ENCODE measurements around the gene ANXA4.
"Not testable (repeated sequence)": the region's sequence is repeated elsewhere in the genome, so short reads cannot be mapped to it uniquely, and the experiment has no call there.

Gene ANXA4

GRCh38 chr2:69755862-69756467, 14.0 kb downstream of the ANXA4 start:
- DNase-seq (ENCODE audit: low spot score), result peak; percentile 48

GRCh38 chr2:69762025-69762424, 20.1 kb downstream of the ANXA4 start:
- DNase-seq (ENCODE audit: low spot score), result no peak

- DNase-seq (ENCODE audit: low spot score), result no peak
Observed at GRCh38 chr2:69762513-69763494, 20.9 kb downstream of the ANXA4 start.

- DNase-seq (ENCODE audit: low spot score), result not testable (repeated sequence)
Observed at GRCh38 chr2:69763831-69764230, 21.9 kb downstream of the ANXA4 start.

GRCh38 chr2:69764286-69765095, 22.6 kb downstream of the ANXA4 start:
- DNase-seq (ENCODE audit: low spot score), result no peak

- DNase-seq (ENCODE audit: low spot score), result no peak
Observed at GRCh38 chr2:69765096-69765380, 23.1 kb downstream of the ANXA4 start.

GRCh38 chr2:69766014-69766413, 24.1 kb downstream of the ANXA4 start:
- DNase-seq (ENCODE audit: low spot score), result no peak

GRCh38 chr2:69767034-69767433, 25.1 kb downstream of the ANXA4 start:
- peak; percentile 50 for DNase-seq (ENCODE audit: low spot score)

GRCh38 chr2:69768235-69768634, 26.3 kb downstream of the ANXA4 start:
- no peak for DNase-seq (ENCODE audit: low spot score)

- DNase-seq (ENCODE audit: low spot score), result no peak
Observed at GRCh38 chr2:69768789-69769188, 26.9 kb downstream of the ANXA4 start.

GRCh38 chr2:69769272-69769671, 27.3 kb downstream of the ANXA4 start:
- DNase-seq (ENCODE audit: low spot score), result no peak

- DNase-seq (ENCODE audit: low spot score), result peak; percentile 64
Observed at GRCh38 chr2:69770193-69770702, 28.3 kb downstream of the ANXA4 start.

- DNase-seq (ENCODE audit: low spot score), result no peak
Observed at GRCh38 chr2:69770747-69771146, 28.8 kb downstream of the ANXA4 start.

GRCh38 chr2:69771461-69771860, 29.5 kb downstream of the ANXA4 start:
- no peak for DNase-seq (ENCODE audit: low spot score)

GRCh38 chr2:69773206-69773605, 31.3 kb downstream of the ANXA4 start:
- DNase-seq (ENCODE audit: low spot score), result peak; percentile 49

GRCh38 chr2:69774258-69774983, 32.5 kb downstream of the ANXA4 start:
- DNase-seq (ENCODE audit: low spot score), result not testable (repeated sequence)

- DNase-seq (ENCODE audit: low spot score), result no peak
Observed at GRCh38 chr2:69774984-69775982, 33.3 kb downstream of the ANXA4 start.

GRCh38 chr2:69776886-69777785, 35.2 kb downstream of the ANXA4 start:
- no peak for DNase-seq (ENCODE audit: low spot score)

GRCh38 chr2:69777786-69778105, 35.8 kb downstream of the ANXA4 start:
- DNase-seq (ENCODE audit: low spot score), result no peak
